Stomach (tissue), 9 donors: ENCODE measurements around the gene HCN2. TPM values are rescaled to one million over a fixed set of nuclear protein-coding genes. Genes with fewer than 3 reads are reported as not detected.

ENCODE experiments used
- DNase-seq, 2 donors: peaks; one replicate each; pipeline versions ENCODE4 v3.0.0 to v3.0.0-alpha.2; 2013 to 2019
- H3K27ac ChIP-seq, 5 donors: fragments of 200-600 bp in 4 of 5; sonication (generic) in 4 of 5; one replicate each; pipeline ENCODE4 v1.5.1; 2013 to 2019; ENCODE audit warnings: mild to moderate bottlenecking in 1 of 5, moderate library complexity in 1 of 5
- H3K27me3 ChIP-seq, 3 donors: fragments of 200-600 bp; sonication (generic); one replicate each; pipeline ENCODE4 v1.5.1; 2017 to 2019; ENCODE audit warnings: mixed run types in 1 of 3
- H3K36me3 ChIP-seq, 4 donors: fragments of 200-600 bp; sonication (generic); 1 replicate in 3 of 4; 2 replicates in 1 of 4; pipeline ENCODE4 v1.5.1; 2016 to 2019
- H3K4me1 ChIP-seq, 4 donors: fragments of 200-600 bp; sonication (generic); one replicate each; pipeline ENCODE4 v1.5.1; 2016 to 2019
- H3K4me3 ChIP-seq, 4 donors: fragments of 200-600 bp; sonication (generic) in 3 of 4; one replicate each; pipeline ENCODE4 v1.5.1; 2016 to 2019; ENCODE audit warnings: mild to moderate bottlenecking in 1 of 4
- H3K9me3 ChIP-seq, 4 donors: fragments of 200-600 bp; sonication (generic); one replicate each; pipeline ENCODE4 v1.5.1; 2016 to 2019
- EP300 ChIP-seq: sonication (generic); formaldehyde crosslinking; IDR thresholded peaks from one replicate; pipeline ENCODE4 v1.6.1; 2017; ENCODE audit warnings: antibody characterized with exemption
- POLR2A ChIP-seq, 4 donors: fragments of 450-650 bp; IDR thresholded peaks; one replicate each; pipeline ENCODE4 v1.6.1; 2016; ENCODE audit warnings: antibody characterized with exemption in 4 of 4, control low read depth in 2 of 4, mild to moderate bottlenecking in 1 of 4, moderate library complexity in 1 of 4
- POLR2AphosphoS5 ChIP-seq, 3 donors: sonication (generic); formaldehyde crosslinking; IDR thresholded peaks; one replicate each; pipeline ENCODE4 v1.6.1; 2016; ENCODE audit warnings: antibody characterized with exemption in 3 of 3
- WGBS, 5 donors: extraction: QIAGEN DNeasy Blood & Tissue Kit in 3 of 5; methylation state at CpG; one replicate each; pipeline versions ENCODE4 v1.1.5 to v1.1.7; 2013 to 2018; 5-methylcytosine and 5-hydroxymethylcytosine counted together
- intact Hi-C: fragments of 100-400 bp; cut with DNase I; formaldehyde crosslinking; loops from one replicate; pipeline ENCODE4 v1.15.1; 2023; ENCODE audit warnings: low total_unique reads
- polyA plus RNA-seq, 3 donors: library from polyadenylated mRNA; stranded (reverse); fragments of 200-250 nt; gene quantifications; one replicate each; pipeline ENCODE4 v1.2.3, GENCODE V29; 2013
- total RNA-seq, 5 donors: library from RNA; depleted of rRNA; stranded (reverse); fragments of >200 nt; gene quantifications; one replicate each; pipeline versions ENCODE4 v1.1.0 to v1.2.3, GENCODE V29; 2014 to 2016
- TF ChIP-seq, protein P1 (sequence below), 7 experiments: fragments of 450-650 bp in 4 of 7; fragments of 200-600 bp in 3 of 7; sonication (generic) in 3 of 7; IDR thresholded peaks; one replicate each; pipeline ENCODE4 v1.5.1; 2016 to 2019; ENCODE audit warnings: antibody characterized with exemption in 7 of 7, control low read depth in 2 of 7, mild to moderate bottlenecking in 1 of 7
- donor health status: healthy with polysubstance abuse.
- donor health status: Bipolar disorder and iron deficiency.
- donor health status: healthy.

Gene HCN2
- total and polyA plus RNA-seq, 8 donors, result 0.10 to 0.18 (median 0.15) TPM; not detected in 5

GRCh38 chr19:646779-647565 lies 57.3 kb downstream of the HCN2 start:
- Histone ChIP-seq H3K27ac (no peak overlapping the region), H3K27me3 (no peaks in the 10 kb centered on the region), H3K36me3 (peaks cover 56 to 81% (median 77%) of the 10 kb centered on the region in 4 donors), H3K4me3 (no peak overlapping the region), H3K4me1 (no peaks in the 10 kb centered on the region), H3K9me3 (no peaks in the 10 kb centered on the region)
- no peak for DNase-seq
- 90 to 95% (median 93%) methylated on average over 44 to 48 of the region's 48 CpGs for WGBS, 5 donors
- TF ChIP-seq POLR2A (IDR thresholded peaks at IDR 0.05) (no peak), POLR2AphosphoS5 (IDR thresholded peaks at IDR 0.05) (no peak)
- intact Hi-C loops, result no loop called here

DNA sequence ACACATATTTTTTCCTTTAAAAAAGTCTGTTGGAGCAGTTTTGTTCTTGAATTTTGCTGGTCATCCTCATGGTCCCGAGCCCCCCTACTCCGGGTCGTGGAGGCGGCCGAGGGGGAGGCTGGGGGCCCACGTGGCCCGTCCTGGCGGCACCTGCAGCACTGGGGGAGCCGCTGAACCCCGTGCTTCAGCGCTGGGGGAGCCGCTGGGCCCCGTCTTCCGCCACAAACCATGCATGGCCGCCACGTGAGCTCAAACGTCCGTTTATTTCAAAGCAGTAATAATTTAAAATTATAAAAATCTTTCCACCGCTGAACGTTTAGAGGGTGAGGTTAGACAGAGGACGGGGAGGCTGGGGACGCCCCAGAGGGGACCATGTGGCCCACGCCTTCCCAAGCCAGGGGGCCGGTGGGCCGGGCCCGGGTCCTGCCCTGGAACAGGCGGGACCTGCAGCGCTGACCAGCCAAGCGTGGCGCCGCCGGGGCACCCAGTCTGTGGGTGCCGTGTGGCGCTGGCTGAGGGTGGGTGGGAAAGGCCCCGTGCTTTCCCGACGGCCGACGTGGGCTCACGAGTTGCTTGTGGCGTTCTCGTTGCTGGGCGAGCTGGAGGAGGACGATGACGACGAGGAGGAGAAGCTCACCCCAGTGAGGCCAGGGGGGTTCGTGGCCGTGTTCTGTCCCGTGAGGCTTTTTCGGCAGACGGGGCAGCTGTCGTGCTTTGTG lies 58.0 kb downstream of the HCN2 start:
- H3K9me3 ChIP-seq, result no peaks in the 10 kb centered on the region
- peaks cover 63 to 88% (median 85%) of the 10 kb centered on the region in 4 donors for H3K36me3 ChIP-seq
- no peak overlapping the region for H3K4me3 ChIP-seq
- 91 to 94% (median 93%) methylated on average over 39 to 52 of the region's 52 CpGs for WGBS, 5 donors
- H3K4me1 ChIP-seq, result no peaks in the 10 kb centered on the region
- H3K27ac ChIP-seq, result no peak overlapping the region
- intact Hi-C loops, result no loop called here
- DNase-seq, result no peak
- TF ChIP-seq POLR2AphosphoS5 (IDR thresholded peaks at IDR 0.05) (no peak), EP300 (no peak), POLR2A (IDR thresholded peaks at IDR 0.05) (no peak)
- TF ChIP-seq, protein P1, sequence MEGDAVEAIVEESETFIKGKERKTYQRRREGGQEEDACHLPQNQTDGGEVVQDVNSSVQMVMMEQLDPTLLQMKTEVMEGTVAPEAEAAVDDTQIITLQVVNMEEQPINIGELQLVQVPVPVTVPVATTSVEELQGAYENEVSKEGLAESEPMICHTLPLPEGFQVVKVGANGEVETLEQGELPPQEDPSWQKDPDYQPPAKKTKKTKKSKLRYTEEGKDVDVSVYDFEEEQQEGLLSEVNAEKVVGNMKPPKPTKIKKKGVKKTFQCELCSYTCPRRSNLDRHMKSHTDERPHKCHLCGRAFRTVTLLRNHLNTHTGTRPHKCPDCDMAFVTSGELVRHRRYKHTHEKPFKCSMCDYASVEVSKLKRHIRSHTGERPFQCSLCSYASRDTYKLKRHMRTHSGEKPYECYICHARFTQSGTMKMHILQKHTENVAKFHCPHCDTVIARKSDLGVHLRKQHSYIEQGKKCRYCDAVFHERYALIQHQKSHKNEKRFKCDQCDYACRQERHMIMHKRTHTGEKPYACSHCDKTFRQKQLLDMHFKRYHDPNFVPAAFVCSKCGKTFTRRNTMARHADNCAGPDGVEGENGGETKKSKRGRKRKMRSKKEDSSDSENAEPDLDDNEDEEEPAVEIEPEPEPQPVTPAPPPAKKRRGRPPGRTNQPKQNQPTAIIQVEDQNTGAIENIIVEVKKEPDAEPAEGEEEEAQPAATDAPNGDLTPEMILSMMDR (IDR thresholded peaks at IDR 0.05), result no peak
- no peaks in the 10 kb centered on the region for H3K27me3 ChIP-seq

- Histone ChIP-seq H3K36me3 (peaks cover 66 to 94% (median 90%) of the 10 kb centered on the region in 4 donors), H3K27me3 (no peaks in the 10 kb centered on the region), H3K4me1 (peaks cover 0 to 2% (median 0%) of the 10 kb centered on the region in 4 donors), H3K4me3 (no peak overlapping the region), H3K27ac (no peak overlapping the region), H3K9me3 (no peaks in the 10 kb centered on the region)
- DNase-seq, result no peak
- intact Hi-C loops, result no loop called here
- TF ChIP-seq POLR2AphosphoS5 (IDR thresholded peaks at IDR 0.05) (no peak), EP300 (no peak), POLR2A (IDR thresholded peaks at IDR 0.05) (no peak)
- TF ChIP-seq, protein P1 (IDR thresholded peaks at IDR 0.05), result no peak
- WGBS, 5 donors, result 85 to 92% (median 90%) methylated on average over 13 to 29 of the region's 29 CpGs
Measured at GRCh38 chr19:648305-648704, 58.6 kb downstream of the HCN2 start.

- no peaks in the 10 kb centered on the region for H3K9me3 ChIP-seq
- peaks cover 0 to 10% (median 0%) of the 10 kb centered on the region in 4 donors for H3K4me1 ChIP-seq
- peaks cover 75 to 100% (median 97%) of the 10 kb centered on the region in 4 donors for H3K36me3 ChIP-seq
- DNase-seq, result no peak
- 91 to 93% (median 92%) methylated on average over 45 to 53 of the region's 53 CpGs for WGBS, 5 donors
- TF ChIP-seq POLR2AphosphoS5 (IDR thresholded peaks at IDR 0.05) (no peak), POLR2A (IDR thresholded peaks at IDR 0.05) (no peak), EP300 (no peak)
- TF ChIP-seq, protein P1 (IDR thresholded peaks at IDR 0.05), result no peak
- no peaks in the 10 kb centered on the region for H3K27me3 ChIP-seq
- intact Hi-C loops, result no loop called here
- H3K4me3 ChIP-seq, result no peak overlapping the region
- no peak overlapping the region for H3K27ac ChIP-seq
Measured at GRCh38 chr19:648904-649801, 59.5 kb downstream of the HCN2 start.
